ENCODE data around the gene CARD6. TPM values are rescaled to one million over a fixed set of nuclear protein-coding genes. Genes with fewer than 3 reads are reported as not detected.

Gene CARD6
- total and polyA plus RNA-seq, 2 of the 8 experiments (the other 6 are each of a cell fraction or from before 2014, with no cell fraction given): 0.41 to 0.50 TPM

- peak overlapping the region in 1 of 2 experiments; percentile 33; a peak in 2 of 4 replicates for H3K4me2 ChIP-seq (ENCODE audit: insufficient read depth in 1 of 2, low read depth in 2 of 2, low read length in 2 of 2)
- peaks cover 11 to 31% of the 10 kb centered on the region in 2 experiments for H4K20me1 ChIP-seq (replicated peaks in 1 of 2; ENCODE audit: control insufficient read depth in 1 of 2, insufficient read depth in 2 of 2, low read length in 2 of 2)
- H2BK5ac ChIP-seq (ENCODE audit: low read depth, low read length): no peak overlapping the region
- H3K27ac ChIP-seq (ENCODE audit: low read depth, low read length): no peak overlapping the region
- no peak for FAIRE-seq
- H3K36me3 ChIP-seq (ENCODE audit: control insufficient read depth in 2 of 4, insufficient read depth in 4 of 4, low read length in 3 of 4): peaks cover 49 to 80% (median 74%) of the 10 kb centered on the region in 4 experiments
- H2AFZ ChIP-seq (ENCODE audit: low read length): no peak overlapping the region
- H2BK120ac ChIP-seq (replicated peaks; ENCODE audit: low read depth, low read length): no peak overlapping the region
- H3K4ac ChIP-seq (replicated peaks; ENCODE audit: insufficient read length, low read depth, low read length): no peak overlapping the region
- H2AK5ac ChIP-seq (ENCODE audit: low read depth, low read length): no peak overlapping the region
- H4K8ac ChIP-seq (ENCODE audit: extremely low read depth, insufficient read depth, low read length): no peak overlapping the region
- no peak for DNase-seq (ENCODE audit: low read depth in 1 of 2, low spot score in 2 of 2)
- H3K56ac ChIP-seq (replicated peaks; ENCODE audit: insufficient read length, low read depth, low read length): no peak overlapping the region
- no peak overlapping the region for H3K18ac ChIP-seq (ENCODE audit: extremely low read depth, low read length)
- no peak overlapping the region for H2BK12ac ChIP-seq (ENCODE audit: low read depth, low read length)
- no peak overlapping the region for H3K23ac ChIP-seq (ENCODE audit: insufficient read length)
- H3K79me2 ChIP-seq (ENCODE audit: control insufficient read depth in 1 of 2, insufficient read depth in 2 of 2, low read length in 2 of 2): peaks cover 17 to 47% of the 10 kb centered on the region in 2 experiments
- WGBS, 2 experiments (ENCODE audit: extremely low coverage in 1 of 2, insufficient coverage in 1 of 2, insufficient read length in 1 of 2, insufficient replicate concordance in 2 of 2, low coverage in 1 of 2, low lambda C conversion rate in 2 of 2, missing lambda C conversion rate in 1 of 2): 84% methylated on average over 4 of the region's 4 CpGs; no CpG with 5 or more reads in 1 of the 2 experiments
- no peak for TF ChIP-seq SIRT6 (IDR thresholded peaks at IDR 0.05; ENCODE audit: low read length)
- no peak for TF ChIP-seq RBBP5 (IDR thresholded peaks at IDR 0.05; ENCODE audit: borderline replicate concordance, low read depth, low read length)
- TF ChIP-seq EGR1 (IDR thresholded peaks at IDR 0.05; ENCODE audit: borderline replicate concordance, low read depth, low read length): no peak
- no peak for TF ChIP-seq SP4 (IDR thresholded peaks at IDR 0.05; ENCODE audit: low read length)
- TF ChIP-seq POLR2AphosphoS5 (IDR thresholded peaks at IDR 0.05; ENCODE audit: low read depth, low read length): peak; percentile 12; the same call in 1 of the 2 replicates
- no peak for TF ChIP-seq SIX5 (IDR thresholded peaks at IDR 0.05; ENCODE audit: low read depth, low read length)
- no peak for TF ChIP-seq SUZ12 (IDR thresholded peaks at IDR 0.05; ENCODE audit: low read length)
- TF ChIP-seq BACH1 (IDR thresholded peaks at IDR 0.05; ENCODE audit: low read length): no peak
- peak in 1 of 2 experiments; percentile 61; a peak in 2 of 3 replicates for TF ChIP-seq POLR2A (IDR thresholded peaks at IDR 0.05; ENCODE audit: control extremely low read depth in 1 of 2, low read depth in 2 of 2, low read length in 2 of 2)
- no peak overlapping the region for H3K14ac ChIP-seq (ENCODE audit: insufficient read length)
- CTCF ChIA-PET (ENCODE audit: partially characterized antibody): interaction anchor here (2.3 kb wide), 1 partner anchor 47 kb away, joined by 10 read pairs; no protein-coding TSS in a partner anchor
- 0 out of 2 replicates have a peak, but pooled peaks cover 2% of the 10 kb centered on the region for H3K79me1 ChIP-seq (ENCODE audit: low read depth, low read length)
- peaks cover 0 to 7% (median 1%) of the 10 kb centered on the region in 4 experiments; a peak in 2 of 7 replicates for H3K4me1 ChIP-seq (replicated peaks in 1 of 4; ENCODE audit: control insufficient read depth in 3 of 4, insufficient read depth in 4 of 4, low read length in 3 of 4)
- no peak overlapping the region for H4K5ac ChIP-seq (ENCODE audit: insufficient read length, low read depth, low read length)
- H3K27me3 ChIP-seq (replicated peaks in 1 of 4; ENCODE audit: control insufficient read depth in 3 of 4, extremely low read depth in 1 of 4, insufficient read depth in 3 of 4, low read length in 3 of 4): no peaks in the 10 kb centered on the region
- H4K91ac ChIP-seq (replicated peaks; ENCODE audit: insufficient read length, low read length): no peak overlapping the region
- peak overlapping the region in 1 of 4 experiments; percentile 85; a peak in 1 of 8 replicates for H3K4me3 ChIP-seq (ENCODE audit: extremely low read depth in 1 of 4, insufficient read depth in 2 of 4, low read depth in 3 of 4, low read length in 4 of 4)
- H3K9ac ChIP-seq (replicated peaks in 1 of 4; ENCODE audit: extremely low read depth in 1 of 4, low read depth in 3 of 4, low read length in 3 of 4): no peak overlapping the region
- H2BK20ac ChIP-seq (ENCODE audit: low read length): no peak overlapping the region
- POLR2A ChIA-PET (ENCODE audit: partially characterized antibody): interaction anchor here (0.8 to 16.9 kb wide), 20 partner anchors 8 to 152 kb away, joined by 3 to 372 read pairs (median 6); partner anchors contain the start of genes CARD6 and PTGER4
- no peaks in the 10 kb centered on the region for H3K9me3 ChIP-seq (ENCODE audit: insufficient read depth in 2 of 2, low read depth in 1 of 2, low read length in 1 of 2)
- H2BK15ac ChIP-seq (ENCODE audit: low read length): no peak overlapping the region
- H3K23me2 ChIP-seq (ENCODE audit: low read depth, low read length): peaks cover 8% of the 10 kb centered on the region
These were observed 9.6 kb upstream of the CARD6 start for GRCh38 chr5:40831346-40832210.

All from H1 (cell line).